OCI-LY7 (cell line): Measurements from ENCODE around the gene NT5C3A. TPM values are rescaled to one million over a fixed set of nuclear protein-coding genes. Genes with fewer than 3 reads are reported as not detected.
A peak's percentile ranks its signal among the peaks of the same experiment; 100 is the strongest.
"Not testable (repeated sequence)": the region's sequence is repeated elsewhere in the genome, so short reads cannot be mapped to it uniquely, and the experiment has no call there.

Experiments
- BruUV-seq: library from RNA; stranded (reverse); fragments of 400-500 nt; replicated peaks from 2 replicates; lab custom pipeline; 2021; lab: Mats Ljungman, UMichigan
- CTCF ChIA-PET: fragments of 300-600 bp; sonication (Branson Sonifier 250); formaldehyde crosslinking; loops from one replicate; lab custom pipeline; 2022; ENCODE audit warnings: antibody characterized with exemption; ENCODE audit not compliant: unreplicated experiment; lab: Charles Lee
- POLR2A ChIA-PET: fragments of 300-600 bp; sonication (Branson Sonifier 250); formaldehyde crosslinking; loops from one replicate; lab custom pipeline; 2022; ENCODE audit warnings: antibody characterized with exemption; lab: Charles Lee
- DNase-seq: peaks from one replicate; pipeline ENCODE4 v3.0.0-alpha.2; 2015; ENCODE audit warnings: low spot score
- H2AFZ ChIP-seq: fragments of 200-600 bp; sonication (generic), shearing (Covaris generic); 2 replicates; pipeline ENCODE4 v1.6.1; 2014; ENCODE audit warnings: mild to moderate bottlenecking, antibody characterized with exemption, low read length, moderate library complexity
- H3K27ac ChIP-seq: fragments of 200-600 bp; sonication (generic); 2 replicates; pipeline ENCODE4 v1.5.1; 2014; ENCODE audit warnings: mixed run types, low read depth, mild to moderate bottlenecking, moderate library complexity, low read length, inconsistent platforms; ENCODE audit not compliant: poor library complexity, severe bottlenecking
- H3K36me3 ChIP-seq: fragments of 200-600 bp; sonication (generic); 2 replicates; pipeline ENCODE4 v1.6.1; 2014; ENCODE audit warnings: mild to moderate bottlenecking, antibody characterized with exemption, low read length, moderate library complexity, mixed read lengths; ENCODE audit not compliant: insufficient read depth
- H3K4me1 ChIP-seq: fragments of 200-600 bp; sonication (generic); 2 replicates; pipeline ENCODE4 v1.5.1; 2014; ENCODE audit warnings: mild to moderate bottlenecking, low read length; ENCODE audit not compliant: insufficient read depth, poor library complexity, severe bottlenecking
- H3K4me2 ChIP-seq: fragments of 200-600 bp; sonication (generic); 2 replicates; pipeline ENCODE4 v1.6.1; 2014; ENCODE audit warnings: mild to moderate bottlenecking, low read length
- H3K4me3 ChIP-seq: fragments of 200-600 bp; sonication (generic); 2 replicates; pipeline ENCODE4 v1.5.1; 2014; ENCODE audit warnings: mild to moderate bottlenecking, low read depth, low read length; ENCODE audit not compliant: poor library complexity, severe bottlenecking
- H3K79me2 ChIP-seq: fragments of 200-600 bp; sonication (generic); 2 replicates; pipeline ENCODE4 v1.6.1; 2016; ENCODE audit warnings: low read depth, mild to moderate bottlenecking, low read length, moderate library complexity, mixed read lengths; ENCODE audit not compliant: insufficient read depth
- H3K9me2 ChIP-seq: fragments of 200-600 bp; sonication (generic); 2 replicates; pipeline ENCODE4 v1.6.1; 2016; ENCODE audit warnings: mild to moderate bottlenecking, low read length, mixed read lengths; ENCODE audit not compliant: insufficient read depth
- H3K9me3 ChIP-seq: fragments of 200-600 bp; sonication (generic); 2 replicates; pipeline ENCODE4 v1.6.1; 2014; ENCODE audit warnings: mild to moderate bottlenecking, mixed run types, low read length, mixed read lengths
- H4K20me1 ChIP-seq: fragments of 200-600 bp; sonication (generic); 2 replicates; pipeline ENCODE4 v1.6.1; 2014; ENCODE audit warnings: mild to moderate bottlenecking, antibody characterized with exemption, low read length, moderate library complexity, mixed read lengths; ENCODE audit not compliant: insufficient read depth
- EZH2phosphoT487 ChIP-seq: fragments of 200-600 bp; sonication (generic); IDR thresholded peaks from 2 replicates; pipeline ENCODE4 v1.6.1; 2018; ENCODE audit warnings: low read depth, borderline replicate concordance, mild to moderate bottlenecking, mixed run types, antibody characterized with exemption, low read length, moderate library complexity, mixed read lengths
- intact Hi-C: fragments of 100-400 bp; cut with micrococcal nuclease; formaldehyde crosslinking; loops from one replicate; pipeline ENCODE4 v1.10.0; 2022; ENCODE audit not compliant: unreplicated experiment
- total RNA-seq, 2 experiments: library from RNA; depleted of rRNA in 1 of 2; stranded (reverse); fragments of >200 nt in 1 of 2; shearing (Covaris generic) in 1 of 2; gene quantifications; 2 replicates each; pipeline ENCODE4 v1.2.3, GENCODE V29; 2014 to 2022
- TF ChIP-seq, protein P1 (sequence below): fragments of 200-600 bp; sonication (generic); conservative IDR thresholded peaks from 2 replicates; pipeline ENCODE4 v1.5.1; 2014; ENCODE audit warnings: mild to moderate bottlenecking, antibody characterized with exemption, low read length, moderate library complexity, mixed read lengths

NT5C3A gene
- total RNA-seq, 2 experiments from 2014 or later: 37.1 to 62.4 TPM

DNA sequence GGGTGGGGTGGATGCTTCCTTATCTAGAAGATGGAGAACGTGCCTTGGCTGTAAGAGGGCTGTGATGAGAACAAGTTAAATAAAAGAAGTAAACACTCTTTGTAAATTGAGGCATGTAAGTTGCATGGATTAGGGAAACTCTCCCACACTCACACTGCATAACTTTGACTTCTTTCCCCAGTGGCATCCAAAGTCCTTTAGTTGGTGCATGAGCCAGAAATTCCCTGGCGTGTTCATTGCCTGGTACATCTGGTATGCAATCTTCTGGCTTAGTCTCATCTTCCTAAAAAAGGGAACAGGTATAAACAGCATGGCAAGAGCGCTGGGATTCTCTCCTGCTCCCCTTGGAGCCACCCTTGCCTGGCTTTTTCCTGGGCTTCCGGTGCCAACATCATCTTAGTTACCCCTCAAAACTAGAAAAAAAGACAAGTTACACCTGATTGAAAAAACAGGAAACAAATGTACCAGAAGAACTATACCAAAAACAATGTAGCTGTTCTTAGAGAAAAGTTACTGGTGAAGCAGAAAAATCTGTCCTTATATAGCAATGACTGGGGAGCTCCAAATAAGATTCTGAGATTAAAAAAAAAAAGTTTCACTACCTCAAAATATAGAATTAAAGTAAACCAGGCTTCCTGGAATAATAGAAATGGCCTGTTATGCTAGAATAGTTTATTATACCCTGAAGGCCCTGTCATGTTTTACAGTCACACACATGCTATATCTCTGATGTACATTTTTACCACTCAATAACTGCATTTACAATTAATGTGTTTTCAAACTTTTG is 36.8 kb upstream of the NT5C3A start:
- H3K36me3 ChIP-seq: peaks cover 87% of the 10 kb centered on the region
- CTCF ChIA-PET: no interaction called here
- POLR2A ChIA-PET: interaction anchor here (0.6 to 2.7 kb wide), 8 partner anchors 9 to 210 kb away, joined by 3 to 17 read pairs (median 6); partner anchors contain the start of genes NT5C3A and RP9
- peaks cover 29% of the 10 kb centered on the region for H3K4me1 ChIP-seq
- TF ChIP-seq, protein P1, sequence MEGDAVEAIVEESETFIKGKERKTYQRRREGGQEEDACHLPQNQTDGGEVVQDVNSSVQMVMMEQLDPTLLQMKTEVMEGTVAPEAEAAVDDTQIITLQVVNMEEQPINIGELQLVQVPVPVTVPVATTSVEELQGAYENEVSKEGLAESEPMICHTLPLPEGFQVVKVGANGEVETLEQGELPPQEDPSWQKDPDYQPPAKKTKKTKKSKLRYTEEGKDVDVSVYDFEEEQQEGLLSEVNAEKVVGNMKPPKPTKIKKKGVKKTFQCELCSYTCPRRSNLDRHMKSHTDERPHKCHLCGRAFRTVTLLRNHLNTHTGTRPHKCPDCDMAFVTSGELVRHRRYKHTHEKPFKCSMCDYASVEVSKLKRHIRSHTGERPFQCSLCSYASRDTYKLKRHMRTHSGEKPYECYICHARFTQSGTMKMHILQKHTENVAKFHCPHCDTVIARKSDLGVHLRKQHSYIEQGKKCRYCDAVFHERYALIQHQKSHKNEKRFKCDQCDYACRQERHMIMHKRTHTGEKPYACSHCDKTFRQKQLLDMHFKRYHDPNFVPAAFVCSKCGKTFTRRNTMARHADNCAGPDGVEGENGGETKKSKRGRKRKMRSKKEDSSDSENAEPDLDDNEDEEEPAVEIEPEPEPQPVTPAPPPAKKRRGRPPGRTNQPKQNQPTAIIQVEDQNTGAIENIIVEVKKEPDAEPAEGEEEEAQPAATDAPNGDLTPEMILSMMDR: no peak
- no peak for TF ChIP-seq EZH2phosphoT487
- H3K27ac ChIP-seq: peak overlapping the region; percentile 85
- H3K4me2 ChIP-seq: peak overlapping the region; percentile 70
- intact Hi-C loops: loop anchor here (2.0 kb wide), 1 partner anchor 37 kb away; the partner anchor contains the start of gene NT5C3A
- BruUV-seq: no TSS peak
- no peaks in the 10 kb centered on the region for H3K9me2 ChIP-seq
- H4K20me1 ChIP-seq: no peaks in the 10 kb centered on the region; the same call in 1 of the 2 replicates
- peaks cover 32% of the 10 kb centered on the region for H3K79me2 ChIP-seq
- peak; percentile 74 for DNase-seq
- peak overlapping the region; percentile 40 for H3K4me3 ChIP-seq
- H2AFZ ChIP-seq: no peak overlapping the region
- no peaks in the 10 kb centered on the region for H3K9me3 ChIP-seq

- CTCF ChIA-PET, H3K9me3 ChIP-seq, H2AFZ ChIP-seq, H4K20me1 ChIP-seq, H3K4me3 ChIP-seq, H3K9me2 ChIP-seq, DNase-seq, H3K27ac ChIP-seq, H3K4me2 ChIP-seq, intact Hi-C loops, H3K79me2 ChIP-seq: not testable (repeated sequence)
- Histone ChIP-seq H3K4me1 (peaks cover 15% of the 10 kb centered on the region), H3K36me3 (peaks cover 64% of the 10 kb centered on the region)
- POLR2A ChIA-PET: interaction anchor here (0.6 to 1.3 kb wide), 2 partner anchors 12 to 15 kb away, joined by 3 to 4 read pairs; no protein-coding TSS in a partner anchor
- TSS peak; percentile 80 for BruUV-seq
Measured at GRCh38 chr7:33094745-33095275, 32.2 kb upstream of the NT5C3A start.

GRCh38 chr7:33093266-33093665 is 30.7 kb upstream of the NT5C3A start:
- ChIA-PET POLR2A (no interaction called here), CTCF (no interaction called here)
- BruUV-seq: no TSS peak
- H3K9me3 ChIP-seq: no peaks in the 10 kb centered on the region
- H3K9me2 ChIP-seq: no peaks in the 10 kb centered on the region
- H3K4me2 ChIP-seq: no peak overlapping the region
- H3K4me1 ChIP-seq: no peaks in the 10 kb centered on the region
- intact Hi-C loops: no loop called here
- no peaks in the 10 kb centered on the region for H4K20me1 ChIP-seq
- peaks cover 53% of the 10 kb centered on the region for H3K36me3 ChIP-seq
- no peak overlapping the region for H2AFZ ChIP-seq
- H3K79me2 ChIP-seq: no peaks in the 10 kb centered on the region
- DNase-seq: no peak
- no peak for TF ChIP-seq EZH2phosphoT487
- TF ChIP-seq, protein P1: no peak
- H3K27ac ChIP-seq: no peak overlapping the region
- H3K4me3 ChIP-seq: no peak overlapping the region
